Measurements from ENCODE around the gene ELFN1.

Gene ELFN1

DNA sequence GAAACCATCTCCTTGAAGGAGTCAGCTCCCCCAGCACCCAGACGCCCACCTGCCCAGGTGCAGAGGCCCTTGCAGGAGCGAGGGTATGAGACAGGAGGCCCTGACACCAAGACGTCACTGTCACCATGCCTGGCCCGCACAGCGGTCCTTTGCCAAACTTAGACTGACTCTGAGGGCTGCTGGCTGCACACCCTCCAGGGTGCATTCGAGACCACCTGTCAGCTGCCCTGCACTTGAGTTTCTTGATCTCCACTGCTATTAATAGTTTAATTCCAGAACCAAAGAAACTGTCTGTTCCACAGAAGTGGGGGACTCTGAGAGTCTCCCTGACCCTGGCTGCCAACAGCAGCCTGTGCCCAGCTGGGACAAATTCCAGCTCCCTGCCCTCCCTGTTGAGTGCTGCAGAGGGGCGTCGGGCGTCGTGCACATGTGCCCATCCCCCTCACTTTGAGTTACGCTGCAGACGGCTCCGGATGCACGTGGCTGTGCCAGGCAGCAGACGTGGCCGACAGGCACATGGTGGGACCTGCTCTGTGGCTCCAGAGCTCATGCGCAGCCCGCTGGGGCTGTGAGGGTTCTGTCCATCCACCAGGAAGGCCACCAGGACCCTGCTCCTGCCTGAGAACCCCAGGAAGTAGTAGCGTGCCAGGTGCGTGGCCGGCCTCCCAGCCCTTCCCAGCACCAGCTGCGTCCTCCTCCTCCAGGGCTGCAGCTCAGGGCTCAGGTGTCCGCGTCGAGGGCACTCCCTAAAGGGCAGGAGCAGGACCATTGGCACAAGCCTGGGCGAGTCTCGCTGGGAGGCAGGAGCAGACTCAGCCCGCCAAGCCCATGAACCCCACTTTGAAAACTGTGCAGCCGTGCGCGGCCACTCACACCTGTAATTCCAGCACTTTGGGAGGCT lies 24.8 kb downstream of the ELFN1 start:
- DNase-seq: no peak

DNA sequence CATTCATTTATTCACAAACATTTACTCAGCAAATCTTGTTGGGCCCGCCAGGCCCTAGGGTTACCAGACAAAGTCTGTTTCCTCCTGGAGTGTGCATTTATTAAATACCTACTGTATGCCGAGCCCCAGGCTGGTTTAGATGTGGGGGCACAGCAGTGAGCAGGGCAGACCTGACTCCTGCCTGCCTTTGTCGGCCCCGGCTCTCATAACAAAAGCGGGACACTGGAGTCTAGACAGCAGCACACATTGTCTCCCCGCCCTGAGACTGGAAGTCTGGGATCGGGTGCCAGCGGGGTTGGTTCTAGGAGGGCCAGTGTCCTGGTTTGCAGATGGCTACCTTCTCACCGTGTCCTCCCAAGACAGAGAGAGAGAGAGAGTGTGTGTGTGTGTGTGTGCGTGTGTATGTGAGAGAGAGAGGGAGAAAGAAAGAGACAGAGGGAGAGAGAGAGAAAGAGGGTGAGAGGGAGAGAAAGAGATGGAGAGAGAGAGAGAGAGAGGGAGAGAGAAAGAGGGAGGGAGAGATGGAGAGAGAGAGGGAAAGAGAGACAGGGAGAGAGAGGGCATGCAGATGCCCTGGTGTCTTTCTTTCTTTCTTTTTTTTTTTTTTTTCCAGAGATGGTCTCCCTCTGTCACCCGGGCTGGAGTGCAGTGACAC lies 25.9 kb downstream of the ELFN1 start:
- ATAC-seq: no peak
- DNase-seq: no peak

More for the DNA sequence above, 24.8 kb downstream of the ELFN1 start:
- peak; percentile 30 for ATAC-seq

DNA sequence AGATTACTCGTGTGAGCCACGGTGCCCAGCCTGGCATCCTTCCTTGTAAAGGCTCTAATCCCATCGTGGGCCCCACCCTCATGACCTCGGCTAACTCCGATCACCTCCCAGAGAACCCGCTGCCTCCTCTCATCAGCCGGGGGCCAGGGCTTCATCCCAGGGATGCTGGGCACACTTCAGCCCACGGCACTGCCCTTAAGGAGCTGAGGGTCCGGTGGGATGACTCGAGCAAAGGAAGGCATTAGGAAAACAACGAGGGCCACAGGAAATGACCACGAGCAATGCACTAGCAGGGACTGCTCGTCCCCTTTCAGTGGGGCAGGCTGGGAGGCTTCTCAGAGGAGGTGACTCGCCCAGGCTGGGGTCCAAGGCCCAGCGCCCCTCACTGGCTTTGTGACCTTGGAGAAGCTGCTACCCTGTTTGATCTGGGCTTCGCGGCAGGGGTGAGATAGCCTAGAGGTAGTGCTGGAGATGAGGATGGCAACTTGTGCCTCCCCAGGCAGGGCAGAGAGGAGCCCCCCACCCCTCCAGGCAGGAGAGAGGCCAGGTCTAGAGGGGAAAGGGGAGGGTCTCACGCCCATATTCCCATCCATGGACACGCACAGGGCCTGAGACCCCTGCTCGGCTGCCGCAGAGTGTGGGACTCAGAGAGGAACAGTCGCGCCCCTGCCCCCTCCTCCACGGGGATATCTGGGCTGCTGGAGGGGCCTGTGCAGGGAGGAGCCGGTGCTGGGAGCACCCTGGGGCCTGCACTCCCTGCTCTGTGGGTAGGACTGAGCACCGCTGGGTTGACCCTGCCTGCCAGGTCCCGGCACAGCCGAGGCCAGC lies 26.8 kb downstream of the ELFN1 start:
- DNase-seq: no peak
- ATAC-seq: no peak

DNA sequence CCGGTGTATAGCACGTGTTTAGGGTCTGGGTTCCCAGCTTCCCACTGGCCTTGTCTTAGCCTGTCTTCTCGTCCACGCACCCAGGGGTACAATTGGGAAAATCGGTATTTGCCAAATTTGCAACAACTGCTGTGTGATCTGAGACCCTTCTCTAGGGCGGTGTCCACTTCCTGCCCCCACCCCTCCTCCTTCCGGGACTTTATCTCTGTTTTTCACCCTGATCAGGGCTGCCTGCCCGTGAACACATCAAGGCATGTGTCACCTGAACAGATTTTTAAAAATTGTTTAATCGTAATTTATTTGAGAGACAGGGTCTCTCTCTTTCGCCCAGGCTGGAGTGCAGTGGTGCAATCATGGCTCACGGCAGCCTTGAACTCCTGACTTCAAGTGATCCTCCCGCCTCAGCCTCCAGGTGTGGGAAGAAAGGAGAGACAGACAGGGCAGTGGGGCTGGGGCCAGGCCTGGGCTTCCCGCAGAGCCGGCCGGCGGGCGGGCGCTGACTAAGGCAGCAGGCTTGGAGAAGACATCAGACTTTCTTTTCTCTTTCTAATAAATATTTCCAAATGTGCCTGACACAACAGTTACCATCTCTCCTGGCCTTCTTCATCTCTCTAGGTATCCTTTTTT lies 27.5 kb downstream of the ELFN1 start:
- no peak for DNase-seq
- ATAC-seq: no peak

DNA sequence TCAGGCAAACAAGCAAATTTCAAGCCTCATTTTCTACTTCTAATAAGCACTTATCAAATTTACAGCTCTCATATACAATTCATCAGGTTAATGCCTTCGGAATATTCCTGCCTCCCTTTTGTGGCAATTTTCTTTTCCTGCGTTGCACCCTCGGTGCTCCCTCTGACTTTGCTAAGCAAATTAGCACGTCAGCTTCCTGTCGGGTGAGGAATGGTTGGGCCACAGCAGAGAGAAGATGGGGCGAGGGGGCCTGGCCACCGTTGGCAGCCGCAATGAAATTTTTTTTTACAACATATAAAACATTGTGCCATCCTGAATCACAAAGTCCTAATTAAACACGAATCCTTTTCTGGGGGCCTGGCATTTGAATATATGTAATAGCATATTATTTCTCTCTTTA lies 28.1 kb downstream of the ELFN1 start:
- no peak for DNase-seq
- no peak for ATAC-seq

DNA sequence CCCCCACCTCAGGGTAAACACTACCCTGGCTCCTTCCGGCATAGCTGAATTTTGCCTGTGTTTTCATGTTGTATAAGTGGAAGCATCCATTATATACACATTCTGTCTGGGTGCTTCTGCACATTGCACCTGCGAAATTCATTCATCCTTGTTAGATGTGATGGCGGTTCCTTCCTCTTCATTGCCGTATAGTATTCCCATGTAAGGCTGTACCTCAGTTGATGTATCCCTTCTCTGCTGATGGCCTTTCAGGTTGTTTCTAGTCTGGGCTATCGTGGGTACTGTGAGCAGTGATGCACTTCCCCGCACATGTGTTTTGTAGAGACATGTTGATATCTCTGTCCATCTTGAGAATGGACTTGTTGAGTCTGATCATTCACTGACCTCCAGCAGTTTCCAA lies 28.9 kb downstream of the ELFN1 start:
- ATAC-seq: no peak
- no peak for DNase-seq

DNA sequence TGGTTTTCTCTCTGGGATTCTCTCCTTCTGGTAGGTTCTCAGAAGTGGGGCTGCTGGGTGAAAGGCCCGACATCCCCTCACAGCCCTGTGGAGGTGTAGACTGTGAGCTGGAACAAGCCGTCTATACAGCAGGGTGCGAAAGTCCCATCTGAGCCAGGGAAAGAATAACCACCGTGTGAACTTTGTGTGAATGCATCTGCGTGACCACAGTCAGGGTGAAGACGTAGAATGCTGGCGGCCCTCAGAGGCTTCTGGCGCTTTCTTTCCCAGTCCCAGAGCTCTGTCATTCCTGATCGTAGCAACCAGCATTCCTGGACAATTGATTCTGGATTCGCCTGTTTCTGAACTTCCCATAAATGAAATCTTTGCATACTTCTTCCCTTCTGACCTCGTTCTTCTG lies 30.0 kb downstream of the ELFN1 start:
- no peak for ATAC-seq
- no peak for DNase-seq

DNA sequence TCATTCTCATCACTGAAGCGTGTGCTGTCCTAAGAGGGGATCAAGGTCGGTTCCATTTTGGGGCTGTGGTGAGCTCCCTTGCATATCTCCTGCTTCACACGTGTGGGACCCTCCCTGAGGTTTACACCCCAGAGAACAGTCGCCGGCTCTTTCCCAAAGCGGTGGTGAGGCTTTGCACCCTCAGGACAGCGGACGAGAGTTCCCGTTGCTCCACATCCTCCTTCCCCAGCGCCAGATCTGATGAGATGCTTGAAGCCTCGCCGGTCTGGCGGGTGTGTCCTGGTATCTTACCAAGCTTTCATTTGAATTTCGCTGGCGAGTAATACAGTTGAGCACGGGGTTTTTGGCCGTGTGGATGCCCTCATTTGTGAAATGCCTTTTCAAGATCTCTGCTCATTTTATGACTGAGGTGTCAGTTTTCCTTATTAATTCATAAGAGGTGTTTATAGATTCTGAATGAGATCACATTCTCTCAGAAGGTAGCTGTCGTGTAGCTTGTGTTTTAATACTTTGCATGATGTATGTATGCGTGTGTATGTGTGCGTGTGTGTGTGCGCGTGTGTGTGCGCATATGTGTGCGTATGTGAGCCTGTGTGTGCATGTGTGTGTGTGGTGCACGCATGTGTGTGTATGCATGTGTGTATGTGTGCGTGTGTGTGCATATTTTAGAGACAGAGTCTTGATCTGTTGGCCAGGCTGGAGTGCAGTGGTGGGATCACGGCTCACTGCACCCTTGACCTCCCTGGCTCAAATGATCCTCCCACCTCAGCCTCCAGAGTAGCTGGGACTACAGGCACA lies 30.7 kb downstream of the ELFN1 start:
- ATAC-seq: no peak
- no peak for DNase-seq

DNA sequence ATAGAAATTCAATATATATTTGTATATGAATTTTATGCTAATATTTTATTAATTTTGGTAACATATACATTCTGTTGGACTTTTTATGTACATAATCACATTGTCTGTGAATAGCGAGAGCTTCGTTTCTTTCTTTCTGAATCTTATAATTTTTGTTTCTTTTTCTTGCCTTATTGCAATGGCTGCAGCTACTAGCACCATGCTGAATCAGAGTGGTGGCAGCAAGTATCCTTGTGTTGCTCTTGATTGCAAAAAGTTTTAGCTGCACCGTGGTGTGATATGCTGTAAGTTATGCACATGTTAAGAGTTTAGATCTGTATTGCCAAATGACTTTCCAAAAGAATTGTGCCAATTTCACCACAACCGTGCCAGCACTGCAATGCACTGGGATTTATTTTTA lies 32.6 kb downstream of the ELFN1 start:
- DNase-seq (no peak), ATAC-seq (no peak)

DNA sequence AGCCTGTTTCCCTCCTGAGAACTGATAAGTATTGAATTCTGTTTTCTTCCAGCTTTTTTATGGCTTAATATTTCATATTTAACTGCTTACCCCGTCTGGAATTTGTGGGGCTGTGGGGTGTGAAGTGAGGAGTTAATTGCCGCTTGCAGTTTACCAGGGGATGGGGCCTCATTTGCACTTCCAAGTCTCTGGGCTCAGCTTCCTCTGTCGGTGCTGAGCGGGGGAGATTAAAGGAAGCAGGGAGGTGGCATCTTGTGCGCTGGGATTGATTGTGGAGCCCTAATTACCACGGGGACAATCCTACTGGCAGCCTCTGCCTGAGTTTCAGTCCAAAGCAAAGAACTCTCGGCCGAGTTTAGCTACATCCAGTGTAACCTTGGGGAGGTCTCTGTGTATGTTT lies 33.4 kb downstream of the ELFN1 start:
- DNase-seq (no peak), ATAC-seq (no peak)

DNA sequence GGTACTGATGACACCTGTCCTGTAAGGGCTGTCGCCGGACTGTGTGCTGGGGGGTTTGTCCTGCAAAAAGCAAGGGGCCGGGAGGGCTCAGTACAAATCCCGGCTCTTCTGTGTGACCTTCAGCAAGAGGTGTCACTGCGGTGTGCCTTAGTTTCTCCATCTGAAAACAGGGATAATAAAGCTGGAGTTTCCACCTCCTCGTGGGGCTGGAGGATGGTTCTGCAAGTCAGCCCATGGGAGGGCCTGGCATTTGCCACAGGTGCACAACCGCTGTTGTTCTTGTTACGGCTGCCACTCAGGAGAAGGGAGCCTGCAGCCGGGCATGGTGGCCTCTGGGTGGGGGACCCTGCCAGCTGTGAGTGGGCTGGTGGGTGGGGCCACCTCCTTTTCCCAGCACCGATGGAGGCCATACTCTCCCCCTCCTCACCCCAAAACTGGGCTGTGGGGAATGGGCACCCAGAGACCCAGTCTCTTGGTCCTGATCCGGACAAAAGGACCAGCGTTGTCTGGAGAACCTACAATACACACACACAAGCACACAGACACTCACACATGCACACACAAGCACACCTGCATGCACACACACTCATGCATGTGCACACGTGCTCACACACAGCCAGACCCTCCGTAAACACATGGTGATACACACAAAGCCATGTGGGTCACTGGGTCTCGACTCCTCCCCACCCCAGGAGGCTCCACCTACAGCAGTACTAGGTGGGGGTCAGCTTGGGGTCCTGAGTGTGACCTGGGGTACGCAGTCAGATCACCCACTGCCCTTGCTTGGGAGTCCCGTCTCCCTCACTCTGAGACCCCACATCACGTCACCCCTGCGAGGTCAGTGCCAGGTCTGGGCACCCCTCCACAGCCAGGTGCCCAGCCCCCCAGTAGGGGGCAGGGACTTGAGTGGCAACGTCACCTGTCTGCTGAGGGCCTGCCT lies 34.1 kb downstream of the ELFN1 start:
- ATAC-seq (no peak), DNase-seq (no peak)

DNA sequence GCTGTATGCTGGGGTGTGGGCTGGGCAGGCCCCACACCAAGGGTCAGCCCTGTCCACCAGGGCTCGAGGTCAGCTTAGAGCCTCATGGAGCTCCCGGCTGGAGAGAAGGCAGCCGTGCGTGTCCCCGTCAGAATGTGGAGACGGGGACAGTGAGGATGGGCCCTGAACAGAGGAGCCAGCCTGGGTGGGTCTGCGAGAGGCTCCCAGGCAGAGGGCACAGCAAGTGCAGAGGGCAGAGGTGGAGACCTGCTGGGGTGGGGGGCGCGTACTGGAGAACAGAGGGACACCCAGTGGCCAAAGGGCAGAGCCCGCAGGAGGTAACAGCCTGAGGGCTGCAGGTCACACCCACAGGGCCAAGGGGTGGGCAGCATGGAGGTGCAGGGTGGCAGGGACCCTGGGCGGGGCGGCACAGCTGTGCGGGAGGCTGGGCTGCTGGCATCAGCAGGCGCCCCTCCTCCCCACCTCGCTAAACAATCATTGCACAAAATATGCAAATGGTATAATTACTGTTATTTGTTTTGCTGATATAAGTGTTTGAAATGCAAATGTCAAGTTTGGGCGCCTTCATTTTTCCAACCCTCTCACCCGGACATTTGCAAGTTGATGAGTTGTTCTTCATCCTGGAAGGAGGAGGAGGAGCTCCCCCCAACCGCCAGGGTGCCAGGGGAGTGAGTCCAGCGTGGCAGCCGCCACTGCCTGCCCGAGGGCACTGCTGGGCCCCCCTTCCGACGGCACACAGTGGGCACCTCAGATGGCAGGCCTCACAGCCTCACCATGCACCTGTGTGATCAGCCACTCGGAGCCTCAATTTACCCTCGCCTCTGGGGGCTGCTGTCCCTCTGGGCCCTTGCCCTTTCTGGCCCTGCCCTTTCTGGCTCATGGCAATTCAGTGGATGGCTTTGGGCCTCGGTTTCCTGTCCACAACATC lies 35.0 kb downstream of the ELFN1 start:
- no peak for DNase-seq

DNA sequence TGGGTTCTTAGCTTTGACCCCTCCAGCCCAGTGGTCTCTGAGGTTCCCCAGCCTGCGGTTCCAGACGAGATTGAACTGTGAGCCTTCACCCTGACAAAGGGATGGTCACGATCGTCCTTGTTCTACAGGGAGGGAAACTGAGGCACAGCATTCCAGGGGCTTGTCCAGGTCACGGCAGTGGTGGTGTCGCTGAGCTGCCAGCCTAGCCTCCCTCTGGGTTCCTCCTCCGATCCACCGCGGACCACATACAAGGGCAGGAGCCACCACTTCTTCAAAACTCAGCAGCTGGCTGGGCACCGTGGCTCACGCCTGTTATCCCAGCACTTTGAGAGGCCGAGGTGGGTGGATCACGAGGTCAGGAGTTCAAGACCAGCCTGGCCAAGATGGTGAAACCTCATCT lies 35.8 kb downstream of the ELFN1 start:
- DNase-seq (no peak), ATAC-seq (no peak)

More for the DNA sequence above, 35.0 kb downstream of the ELFN1 start:
- no peak for ATAC-seq

DNA sequence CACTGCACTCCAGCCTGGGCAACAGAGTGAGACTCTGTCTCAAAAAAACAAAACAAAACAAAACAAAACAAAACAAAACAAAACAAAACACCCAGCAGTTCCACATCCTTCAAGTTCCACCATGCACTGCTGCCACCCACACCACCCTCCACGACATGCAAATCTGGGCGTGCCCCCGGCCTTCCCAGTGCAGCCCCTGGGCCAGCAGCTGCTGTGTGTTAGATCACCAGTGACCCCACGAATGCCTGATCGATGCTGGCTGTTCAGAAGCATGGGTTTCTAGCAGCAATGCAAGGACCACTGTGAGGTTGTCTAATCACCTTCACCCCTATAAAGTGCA lies 36.3 kb downstream of the ELFN1 start:
- DNase-seq (no peak), ATAC-seq (no peak)

DNA sequence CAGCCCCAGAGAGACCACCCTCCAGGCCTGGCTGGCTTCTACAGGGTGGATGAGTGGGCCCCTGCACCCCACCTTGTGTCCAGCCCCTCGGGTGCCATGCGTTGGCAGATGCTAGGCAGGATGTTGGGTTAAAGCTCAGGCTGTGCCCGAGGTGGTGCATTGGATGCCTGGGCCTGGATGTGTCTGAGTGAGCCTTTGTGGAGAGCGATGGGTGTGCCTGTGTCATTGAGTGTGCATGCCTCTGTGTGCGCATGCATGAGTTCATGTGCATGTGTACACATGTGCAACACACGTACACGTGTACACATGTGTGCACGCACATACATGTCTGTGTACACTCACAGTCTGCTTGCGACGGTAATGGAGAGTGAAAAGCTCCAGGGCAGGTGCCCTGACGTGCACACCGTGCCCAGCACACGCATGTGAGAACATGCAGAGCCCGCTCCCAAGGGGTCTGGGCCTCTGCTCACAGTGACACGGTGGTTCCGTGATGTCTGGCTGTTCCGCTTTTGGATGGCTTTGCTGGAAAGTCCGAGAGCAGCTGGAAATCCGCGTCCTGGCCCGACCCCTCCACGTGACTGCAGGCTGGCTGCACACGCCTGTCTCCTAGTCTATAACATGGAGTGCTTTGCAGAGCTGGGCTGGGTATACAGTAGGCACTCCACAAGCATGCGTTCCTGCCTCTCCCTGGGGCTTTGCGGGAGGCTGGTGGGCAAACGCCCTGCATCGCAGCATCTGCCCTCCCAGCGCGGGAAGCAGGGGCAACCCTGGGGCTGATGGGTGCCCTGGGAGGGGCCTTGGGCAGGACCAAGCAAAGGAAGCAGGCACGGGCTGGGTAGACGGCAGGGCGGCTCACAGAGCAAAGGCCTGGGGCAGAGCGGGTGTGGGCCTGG lies 36.9 kb downstream of the ELFN1 start:
- DNase-seq: no peak

DNA sequence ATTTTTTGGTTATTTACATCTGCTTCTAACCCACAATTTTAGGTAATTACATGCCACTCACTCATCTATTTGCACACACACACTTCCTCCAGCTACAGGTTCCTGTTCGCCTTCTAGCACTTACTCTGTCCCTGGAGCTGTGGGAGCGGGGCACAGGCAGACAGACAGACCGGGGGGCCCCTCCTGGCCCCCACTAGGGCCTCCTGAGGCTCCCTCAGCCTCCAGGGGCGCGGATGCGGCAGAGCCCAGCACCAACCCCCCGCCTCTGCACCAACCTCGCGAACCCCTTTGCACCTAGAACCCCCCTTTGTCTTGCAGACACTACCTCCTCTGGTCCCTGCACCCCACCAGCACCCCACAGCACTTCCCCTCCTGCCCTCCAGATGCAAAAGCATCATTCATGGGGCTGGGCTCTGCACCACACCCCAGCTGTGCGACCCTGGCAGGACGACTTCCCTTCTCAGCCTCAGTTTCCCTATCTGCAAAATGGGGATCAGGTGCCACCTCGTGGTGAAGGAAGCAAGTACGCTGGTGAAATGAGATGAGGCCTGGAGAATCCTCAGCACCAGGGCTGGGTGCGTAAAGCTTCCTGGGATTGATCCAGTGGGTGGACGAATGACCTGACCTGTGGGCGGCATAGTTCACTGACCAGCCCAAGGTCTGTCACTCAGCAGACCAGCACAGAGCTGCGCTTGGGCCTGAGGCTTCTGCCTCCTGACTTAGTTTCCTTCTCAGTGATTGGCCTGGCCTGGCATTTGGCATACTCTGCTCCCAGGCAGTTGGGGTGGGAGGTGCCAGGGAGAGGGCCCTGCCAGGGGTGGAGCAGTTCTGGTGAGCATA lies 37.9 kb downstream of the ELFN1 start:
- DNase-seq (no peak), ATAC-seq (no peak)

More for the DNA sequence above, 36.9 kb downstream of the ELFN1 start:
- no peak for ATAC-seq

DNA sequence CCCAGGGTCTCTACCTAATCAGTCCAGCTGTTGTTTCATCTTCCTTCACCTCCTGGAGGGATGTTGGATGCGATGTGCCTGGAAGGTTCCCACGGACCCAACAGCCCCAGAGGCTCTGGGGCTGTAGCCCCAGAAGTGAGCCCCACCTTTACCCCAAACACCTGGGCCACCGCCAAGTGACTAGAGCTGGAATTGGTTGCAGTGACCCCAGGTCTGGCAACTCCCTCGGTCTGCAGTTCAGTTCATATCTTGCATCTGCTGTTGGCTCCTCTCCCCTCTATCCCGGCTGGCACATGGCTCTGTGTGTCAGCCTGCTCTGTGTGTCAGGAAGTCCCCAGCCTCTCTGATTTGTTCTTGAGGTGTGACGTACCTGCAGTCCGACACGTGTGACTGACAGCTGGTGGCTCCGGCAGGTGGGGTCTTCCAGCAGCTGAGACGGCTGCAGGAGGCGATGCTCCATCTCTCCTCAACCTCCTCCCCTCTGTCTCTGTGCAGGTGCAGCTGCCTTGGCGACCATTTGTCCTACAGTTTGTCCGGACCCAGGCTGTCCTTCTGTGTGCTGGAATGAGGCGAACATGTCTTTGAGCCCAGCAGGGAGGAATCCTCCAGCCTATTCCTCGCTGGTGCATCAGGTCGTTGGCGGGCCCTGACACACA lies 38.6 kb downstream of the ELFN1 start:
- ATAC-seq (no peak), DNase-seq (no peak)

All from stimulated activated naive CD8-positive, alpha-beta T cell treated with anti-CD3 and anti-CD28 coated beads, Interleukin-15, Interleukin-2, amounts not matched to agents 100 U/mL and 50 U/mL, for 24 hours (primary cell).